ENCODE results near the gene ARHGEF1. TPM values are rescaled to one million over a fixed set of nuclear protein-coding genes. Genes with fewer than 3 reads are reported as not detected.

ARHGEF1 gene
- total and polyA plus RNA-seq, 7 experiments from 2014 or later, result 184 to 1,236 (median 1,084) TPM

- peaks cover 0 to 12% of the 10 kb centered on the region in 2 donors for H3K4me1 ChIP-seq (ENCODE audit: control insufficient read depth in 2 of 2, insufficient read depth in 2 of 2, low read length in 2 of 2)
- peak overlapping the region in 1 of 9 donors; percentile 60 for H3K27ac Mint-ChIP-seq
- POLR2A ChIA-PET, result interaction anchor here (1.0 to 1.5 kb wide), 3 partner anchors 11 to 62 kb away, joined by 3 to 4 read pairs (median 4); partner anchors contain the start of gene RPS19
- peaks cover 0 to 8% (median 4%) of the 10 kb centered on the region in 5 donors for H3K36me3 Mint-ChIP-seq
- peak overlapping the region in 1 of 10 donors; percentile 39 for H3K4me3 Mint-ChIP-seq
- ATAC-seq, result no peak
- H3K27ac ChIP-seq (ENCODE audit: low read depth, low read length), result no peak overlapping the region
- no peaks in the 10 kb centered on the region for H3K9me3 ChIP-seq (ENCODE audit: control insufficient read depth in 2 of 3, low read length in 3 of 3)
- intact Hi-C loops (cut with micrococcal nuclease), result no loop called here
- no peaks in the 10 kb centered on the region for H3K27me3 ChIP-seq (ENCODE audit: control insufficient read depth in 2 of 2, insufficient read depth in 2 of 2, low read length in 2 of 2)
- DNase-seq, result no peak
- peaks cover 14 to 22% (median 17%) of the 10 kb centered on the region in 7 donors for H3K4me1 Mint-ChIP-seq
- CTCF ChIA-PET, result interaction anchor here (1.0 kb wide), 1 partner anchor 127 kb away, joined by 4 read pairs; no protein-coding TSS in a partner anchor
- no peaks in the 10 kb centered on the region for H3K36me3 ChIP-seq (ENCODE audit: control insufficient read depth in 2 of 3, insufficient read depth in 3 of 3, low read length in 3 of 3)
- peaks cover 0 to 17% (median 9%) of the 10 kb centered on the region in 5 donors for H3K27me3 Mint-ChIP-seq
- H3K4me3 ChIP-seq (ENCODE audit: low read length), result no peak overlapping the region
- H3K9me3 Mint-ChIP-seq, result peaks cover 0 to 3% (median 0%) of the 10 kb centered on the region in 11 donors
Observed at GRCh38 chr19:41922585-41922984, 39.6 kb downstream of the ARHGEF1 start.

GRCh38 chr19:41923045-41923788, 40.2 kb downstream of the ARHGEF1 start:
- ATAC-seq (no peak), DNase-seq (no peak)
- Mint-ChIP-seq H3K4me3 (peak overlapping the region in 2 of 10 donors; percentile 3 to 25), H3K9me3 (peaks cover 0 to 3% (median 0%) of the 10 kb centered on the region in 11 donors), H3K4me1 (peaks cover 14 to 22% (median 17%) of the 10 kb centered on the region in 7 donors), H3K36me3 (peaks cover 0 to 8% (median 4%) of the 10 kb centered on the region in 5 donors), H3K27ac (peak overlapping the region in 5 of 9 donors; percentile 5 to 56 (median 7)), H3K27me3 (peaks cover 0 to 17% (median 9%) of the 10 kb centered on the region in 5 donors)
- peaks cover 0 to 12% of the 10 kb centered on the region in 2 donors for H3K4me1 ChIP-seq (ENCODE audit: control insufficient read depth in 2 of 2, insufficient read depth in 2 of 2, low read length in 2 of 2)
- intact Hi-C loops (cut with micrococcal nuclease), result no loop called here
- no peaks in the 10 kb centered on the region for H3K27me3 ChIP-seq (ENCODE audit: control insufficient read depth in 2 of 2, insufficient read depth in 2 of 2, low read length in 2 of 2)
- H3K27ac ChIP-seq (ENCODE audit: low read depth, low read length), result no peak overlapping the region
- no peaks in the 10 kb centered on the region for H3K9me3 ChIP-seq (ENCODE audit: control insufficient read depth in 2 of 3, low read length in 3 of 3)
- H3K4me3 ChIP-seq (ENCODE audit: low read length), result no peak overlapping the region
- no peaks in the 10 kb centered on the region for H3K36me3 ChIP-seq (ENCODE audit: control insufficient read depth in 2 of 3, insufficient read depth in 3 of 3, low read length in 3 of 3)
- ChIA-PET POLR2A (interaction anchor here (1.0 to 1.3 kb wide), 4 partner anchors 12 to 59 kb away, joined by 3 to 4 read pairs (median 4); no protein-coding TSS in a partner anchor), CTCF (no interaction called here)

- peaks cover 0 to 23% (median 11%) of the 10 kb centered on the region in 5 donors for H3K27me3 Mint-ChIP-seq
- no peak overlapping the region for H3K4me3 Mint-ChIP-seq
- no peak overlapping the region for H3K27ac Mint-ChIP-seq
- H3K36me3 Mint-ChIP-seq, result peaks cover 0 to 12% (median 4%) of the 10 kb centered on the region in 5 donors
- CTCF ChIA-PET, result no interaction called here
- DNase-seq (no peak), ATAC-seq (no peak)
- Histone ChIP-seq H3K4me1 (ENCODE audit: control insufficient read depth in 2 of 2, insufficient read depth in 2 of 2, low read length in 2 of 2) (peaks cover 7 to 17% of the 10 kb centered on the region in 2 donors), H3K9me3 (ENCODE audit: control insufficient read depth in 2 of 3, low read length in 3 of 3) (no peaks in the 10 kb centered on the region), H3K27ac (ENCODE audit: low read depth, low read length) (no peak overlapping the region), H3K27me3 (ENCODE audit: control insufficient read depth in 2 of 2, insufficient read depth in 2 of 2, low read length in 2 of 2) (no peaks in the 10 kb centered on the region), H3K36me3 (ENCODE audit: control insufficient read depth in 2 of 3, insufficient read depth in 3 of 3, low read length in 3 of 3) (no peaks in the 10 kb centered on the region), H3K4me3 (ENCODE audit: low read length) (no peak overlapping the region)
- H3K9me3 Mint-ChIP-seq, result peaks cover 0 to 3% (median 0%) of the 10 kb centered on the region in 11 donors
- H3K4me1 Mint-ChIP-seq, result peaks cover 22 to 30% (median 26%) of the 10 kb centered on the region in 7 donors
- POLR2A ChIA-PET, result interaction anchor here (0.6 to 1.3 kb wide), 4 partner anchors 13 to 60 kb away, joined by 3 to 4 read pairs (median 4); no protein-coding TSS in a partner anchor
- intact Hi-C loops (cut with micrococcal nuclease), result no loop called here
Observed at GRCh38 chr19:41924151-41925145, 41.5 kb downstream of the ARHGEF1 start.

DNA sequence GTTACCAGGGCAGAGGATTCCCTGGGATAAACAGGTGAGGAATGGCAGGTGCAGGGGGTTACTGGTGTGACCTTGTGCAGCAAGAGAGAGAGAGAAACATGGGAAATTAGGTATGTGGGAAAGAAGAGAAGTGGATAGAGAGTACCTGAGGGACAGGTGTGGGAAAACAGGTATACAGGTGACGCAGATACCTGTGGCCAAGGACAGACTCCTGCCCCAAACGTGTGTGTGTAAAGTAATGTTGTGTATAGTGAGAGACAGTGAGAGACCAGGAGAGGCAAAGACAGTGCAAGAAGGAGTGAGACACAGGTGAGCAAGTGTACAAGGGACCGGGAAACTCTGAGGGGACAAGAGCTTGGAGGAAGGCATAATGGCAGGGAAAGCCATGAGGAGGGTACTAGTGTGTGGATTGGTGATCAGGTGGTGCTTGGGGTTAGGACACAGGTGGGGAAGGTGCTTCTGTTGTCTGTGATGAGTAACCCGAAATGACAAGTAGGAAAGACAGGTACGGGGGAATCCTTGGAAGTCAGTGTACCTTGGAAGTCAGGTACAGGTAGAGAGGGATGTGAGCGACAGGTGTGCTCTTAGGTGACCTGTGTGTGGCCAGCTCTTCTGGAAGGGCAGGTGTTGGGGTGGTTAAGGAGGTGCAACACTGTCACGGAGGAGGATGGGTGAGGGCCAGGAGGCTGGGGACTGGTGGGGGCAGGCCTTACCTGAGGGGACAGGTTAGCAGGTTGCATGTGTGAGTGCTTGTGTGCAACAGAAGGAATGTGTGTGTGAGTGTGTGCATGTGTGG, 42.4 kb downstream of the ARHGEF1 start:
- H3K4me1 Mint-ChIP-seq, result peaks cover 29 to 39% (median 35%) of the 10 kb centered on the region in 7 donors
- Histone ChIP-seq H3K36me3 (ENCODE audit: control insufficient read depth in 2 of 3, insufficient read depth in 3 of 3, low read length in 3 of 3) (no peaks in the 10 kb centered on the region), H3K9me3 (ENCODE audit: control insufficient read depth in 2 of 3, low read length in 3 of 3) (no peaks in the 10 kb centered on the region), H3K27me3 (ENCODE audit: control insufficient read depth in 2 of 2, insufficient read depth in 2 of 2, low read length in 2 of 2) (no peaks in the 10 kb centered on the region), H3K4me3 (ENCODE audit: low read length) (no peak overlapping the region), H3K27ac (ENCODE audit: low read depth, low read length) (no peak overlapping the region), H3K4me1 (ENCODE audit: control insufficient read depth in 2 of 2, insufficient read depth in 2 of 2, low read length in 2 of 2) (peaks cover 16 to 26% of the 10 kb centered on the region in 2 donors)
- ATAC-seq (no peak), DNase-seq (no peak)
- peaks cover 0 to 23% (median 11%) of the 10 kb centered on the region in 5 donors for H3K27me3 Mint-ChIP-seq
- H3K27ac Mint-ChIP-seq, result no peak overlapping the region
- H3K4me3 Mint-ChIP-seq, result no peak overlapping the region
- peaks cover 0 to 12% (median 4%) of the 10 kb centered on the region in 5 donors for H3K36me3 Mint-ChIP-seq
- intact Hi-C loops (cut with micrococcal nuclease), result loop anchor here in 1 of 2 donors (2.0 kb wide), 1 partner anchor 13 kb away; no protein-coding TSS in a partner anchor
- CTCF ChIA-PET, result no interaction called here
- POLR2A ChIA-PET, result interaction anchor here (0.6 to 0.8 kb wide), 3 partner anchors 14 to 41 kb away, joined by 3 to 5 read pairs (median 4); no protein-coding TSS in a partner anchor
- peaks cover 0 to 3% (median 0%) of the 10 kb centered on the region in 11 donors for H3K9me3 Mint-ChIP-seq

- Histone ChIP-seq H3K4me1 (ENCODE audit: control insufficient read depth in 2 of 2, insufficient read depth in 2 of 2, low read length in 2 of 2) (peaks cover 18 to 27% of the 10 kb centered on the region in 2 donors), H3K27me3 (ENCODE audit: control insufficient read depth in 2 of 2, insufficient read depth in 2 of 2, low read length in 2 of 2) (no peaks in the 10 kb centered on the region), H3K27ac (ENCODE audit: low read depth, low read length) (no peak overlapping the region), H3K9me3 (ENCODE audit: control insufficient read depth in 2 of 3, low read length in 3 of 3) (no peaks in the 10 kb centered on the region), H3K36me3 (ENCODE audit: control insufficient read depth in 2 of 3, insufficient read depth in 3 of 3, low read length in 3 of 3) (no peaks in the 10 kb centered on the region), H3K4me3 (ENCODE audit: low read length) (no peak overlapping the region)
- Mint-ChIP-seq H3K27me3 (peaks cover 0 to 22% (median 11%) of the 10 kb centered on the region in 5 donors), H3K9me3 (peaks cover 0 to 3% (median 0%) of the 10 kb centered on the region in 11 donors), H3K27ac (no peak overlapping the region), H3K4me1 (peaks cover 34 to 43% (median 39%) of the 10 kb centered on the region in 7 donors), H3K36me3 (peaks cover 0 to 12% (median 4%) of the 10 kb centered on the region in 5 donors), H3K4me3 (no peak overlapping the region)
- POLR2A ChIA-PET, result interaction anchor here (0.8 to 5.2 kb wide), 2 partner anchors 15 to 51 kb away, joined by 5 to 43 read pairs; partner anchors contain the start of gene CD79A
- DNase-seq, result no peak
- intact Hi-C loops (cut with micrococcal nuclease), result loop anchor here in 1 of 2 donors (2.0 kb wide), 1 partner anchor 13 kb away; no protein-coding TSS in a partner anchor
- no peak for ATAC-seq
- CTCF ChIA-PET, result no interaction called here
Observed at GRCh38 chr19:41926028-41926762, 43.2 kb downstream of the ARHGEF1 start.

Data from naive thymus-derived CD4-positive, alpha-beta T cell (primary cell).